ENCODE results near the gene RGS19.

GRCh38 chr20:64043768-64044167 is 35.5 kb downstream of the RGS19 start:
- TF ChIP-seq POLR2A (IDR thresholded peaks at IDR 0.05) = no peak
- no peak for TF ChIP-seq CTCF (IDR thresholded peaks at IDR 0.05)
